BJ (cell line): ENCODE measurements around the gene ACTC1. TPM values are rescaled to one million over a fixed set of nuclear protein-coding genes. Genes with fewer than 3 reads are reported as not detected.

Experiments
- CTCF ChIA-PET: fragments of 350-600 bp; formaldehyde crosslinking; extraction: SDS; loops from one replicate; lab custom pipeline; 2021; ENCODE audit warnings: antibody characterized with exemption, inconsistent platforms; lab: Yijun Ruan, JAX
- POLR2A ChIA-PET: fragments of 300-600 bp; sonication (Branson Sonifier 250); formaldehyde crosslinking; extraction: SDS; loops from one replicate; lab custom pipeline; 2021; ENCODE audit warnings: antibody characterized with exemption; lab: Charles Lee
- DNase-seq: peaks from one replicate; pipeline ENCODE4 v3.0.0-alpha.2; 2011; ENCODE audit warnings: low read depth
- H3K27me3 ChIP-seq: 2 replicates; pipeline ENCODE4 v1.6.0; 2011; ENCODE audit warnings: low read length; ENCODE audit not compliant: control insufficient read depth, insufficient read depth
- H3K36me3 ChIP-seq: 2 replicates; pipeline ENCODE4 v1.5.1; 2011; ENCODE audit warnings: low read length; ENCODE audit not compliant: control insufficient read depth, insufficient read depth
- H3K4me3 ChIP-seq: 2 replicates; pipeline ENCODE4 v1.5.1; 2011; ENCODE audit warnings: low read depth, mild to moderate bottlenecking, control low read depth, low read length
- CTCF ChIP-seq: IDR thresholded peaks from 2 replicates; pipeline ENCODE4 v1.5.1; 2011; ENCODE audit warnings: low read depth, mild to moderate bottlenecking, control low read depth, inconsistent platforms, low read length, moderate library complexity; ENCODE audit not compliant: insufficient read depth
- polyA plus RNA-seq: library from polyadenylated mRNA; depleted of rRNA; stranded (reverse); fragments of >200 nt; gene quantifications from 2 replicates; pipeline ENCODE4 v1.2.3, GENCODE V29; 2011

Gene ACTC1
- polyA plus RNA-seq, 1 experiment: 15.2 TPM

GRCh38 chr15:34755419-34755773, 40.0 kb downstream of the ACTC1 start:
- POLR2A ChIA-PET: no interaction called here
- CTCF ChIA-PET: no interaction called here
- H3K36me3 ChIP-seq: no peaks in the 10 kb centered on the region
- TF ChIP-seq CTCF: no peak
- peaks cover 24% of the 10 kb centered on the region for H3K27me3 ChIP-seq
- no peak overlapping the region for H3K4me3 ChIP-seq
- DNase-seq: no peak

- H3K36me3 ChIP-seq: no peaks in the 10 kb centered on the region
- CTCF ChIA-PET: no interaction called here
- H3K4me3 ChIP-seq: peak within 1 kb of the TSS; percentile 3
- no peak for DNase-seq
- POLR2A ChIA-PET: no interaction called here
- peaks cover 24% of the 10 kb centered on the region for H3K27me3 ChIP-seq
- no peak for TF ChIP-seq CTCF
Measured at GRCh38 chr15:34754674-34755418, 40.5 kb downstream of the ACTC1 start, which contains the start of gene GJD2. Gene GJD2, minus strand, starts transcription at chr15:34754998. Its CDS starts 510 bp downstream, at chr15:34754488.

GRCh38 chr15:34754171-34754601, 41.2 kb downstream of the ACTC1 start:
- no peak overlapping the region for H3K4me3 ChIP-seq
- no peak for DNase-seq
- CTCF ChIA-PET: no interaction called here
- peaks cover 22% of the 10 kb centered on the region for H3K27me3 ChIP-seq
- no peaks in the 10 kb centered on the region for H3K36me3 ChIP-seq
- POLR2A ChIA-PET: no interaction called here
- no peak for TF ChIP-seq CTCF

- ChIA-PET CTCF (interaction anchor here (1.2 kb wide), 1 partner anchor 28 kb away, joined by 3 read pairs; no protein-coding TSS in a partner anchor), POLR2A (no interaction called here)
- Histone ChIP-seq H3K4me3 (no peak overlapping the region), H3K27me3 (peaks cover 22% of the 10 kb centered on the region), H3K36me3 (no peaks in the 10 kb centered on the region)
- no peak for DNase-seq
- TF ChIP-seq CTCF: no peak
Measured at GRCh38 chr15:34753236-34753894, 42.0 kb downstream of the ACTC1 start.

- Histone ChIP-seq H3K4me3 (no peak overlapping the region), H3K36me3 (no peaks in the 10 kb centered on the region), H3K27me3 (peaks cover 7% of the 10 kb centered on the region)
- TF ChIP-seq CTCF: no peak
- CTCF ChIA-PET: no interaction called here
- DNase-seq: no peak
- POLR2A ChIA-PET: no interaction called here
Measured at GRCh38 chr15:34749691-34750090, 45.7 kb downstream of the ACTC1 start.
